ENCODE data around the gene CC2D1A.
"Not testable (repeated sequence)": the region's sequence is repeated elsewhere in the genome, so short reads cannot be mapped to it uniquely, and the experiment has no call there.

CC2D1A gene

DNA sequence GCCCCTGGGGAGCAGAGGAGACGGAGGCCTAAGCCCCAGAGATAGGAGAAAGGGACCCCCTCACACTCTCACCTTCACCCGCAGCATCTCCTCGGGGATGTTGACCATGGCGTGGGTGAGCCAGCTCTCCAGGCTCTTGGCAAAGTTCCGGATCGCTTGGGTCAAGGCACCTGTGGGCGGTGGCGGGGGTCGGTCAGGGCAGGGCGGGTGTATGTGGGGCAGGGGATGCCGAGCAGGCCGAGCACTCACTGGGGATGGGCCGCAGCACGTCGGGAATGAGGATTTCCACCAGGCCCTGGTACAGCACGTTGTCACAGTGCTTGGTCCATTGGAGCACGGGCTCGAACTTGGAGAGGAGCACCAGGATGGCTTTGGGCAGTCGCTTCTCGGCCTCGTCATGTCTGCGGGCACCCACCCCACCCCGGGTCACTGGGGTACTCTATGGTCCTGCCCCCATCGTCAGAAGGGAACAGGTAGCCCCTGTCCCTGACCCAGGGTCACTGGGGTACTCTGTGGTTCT, 59.4 kb downstream of the CC2D1A start:
- no peak for DNase-seq

DNA sequence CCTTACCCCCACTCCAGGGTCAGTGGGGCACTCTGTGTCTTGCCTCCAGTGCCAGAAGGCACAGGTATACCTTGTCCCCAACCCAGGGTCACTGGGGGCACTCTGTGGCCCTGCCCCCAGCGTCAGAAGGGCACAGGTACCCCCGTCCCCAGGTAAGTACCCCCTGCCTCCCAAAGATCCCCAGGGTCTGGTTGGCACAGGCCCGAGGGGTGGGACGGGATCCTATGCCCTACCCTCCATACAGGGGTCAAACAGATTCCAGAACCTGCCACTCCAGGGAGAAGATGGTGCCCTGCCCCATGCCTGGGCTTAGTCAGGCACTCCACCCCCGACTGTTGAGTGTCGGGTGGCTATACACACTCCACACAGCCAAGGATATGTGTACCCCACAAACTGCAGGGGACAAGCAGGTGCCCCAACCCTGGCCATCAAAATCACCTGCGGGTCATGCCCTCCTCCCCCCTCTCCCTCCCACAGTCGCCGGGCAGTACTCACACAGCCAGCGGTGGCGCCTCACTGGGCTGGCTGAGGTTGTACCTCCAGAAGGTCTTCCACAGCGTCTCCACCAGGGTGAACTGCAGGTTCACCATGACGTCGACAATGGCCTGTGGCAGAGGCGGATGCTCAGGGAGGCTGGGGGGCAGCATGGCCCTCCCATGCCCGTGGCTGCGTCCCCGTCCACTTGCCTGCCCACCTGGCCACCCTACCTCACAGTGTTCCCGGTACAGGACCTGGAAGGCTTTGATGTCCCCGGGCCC, 60.1 kb downstream of the CC2D1A start:
- DNase-seq, result no peak

DNA sequence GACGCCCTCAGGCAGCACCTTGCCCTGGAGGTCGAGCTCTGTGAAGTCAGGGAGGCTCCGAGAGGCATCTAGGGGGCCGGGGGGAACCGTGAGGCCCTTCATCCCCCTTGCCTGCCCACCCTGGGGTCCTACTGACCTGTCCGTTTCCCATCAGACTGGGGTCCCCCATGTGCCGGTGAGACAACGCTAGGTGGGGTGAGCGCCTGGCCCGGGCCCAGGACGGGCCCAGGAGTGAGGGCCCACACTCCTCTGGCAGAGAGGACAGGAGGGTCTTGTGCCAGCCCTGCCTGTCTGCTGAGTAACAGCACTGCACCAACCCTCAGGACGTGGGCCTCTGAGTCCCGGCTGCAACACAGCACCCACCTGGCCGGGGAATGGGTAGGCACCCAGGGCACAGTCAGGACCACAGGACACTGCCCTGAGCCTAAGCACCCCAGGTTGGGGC, 60.7 kb downstream of the CC2D1A start:
- no peak for DNase-seq

DNA sequence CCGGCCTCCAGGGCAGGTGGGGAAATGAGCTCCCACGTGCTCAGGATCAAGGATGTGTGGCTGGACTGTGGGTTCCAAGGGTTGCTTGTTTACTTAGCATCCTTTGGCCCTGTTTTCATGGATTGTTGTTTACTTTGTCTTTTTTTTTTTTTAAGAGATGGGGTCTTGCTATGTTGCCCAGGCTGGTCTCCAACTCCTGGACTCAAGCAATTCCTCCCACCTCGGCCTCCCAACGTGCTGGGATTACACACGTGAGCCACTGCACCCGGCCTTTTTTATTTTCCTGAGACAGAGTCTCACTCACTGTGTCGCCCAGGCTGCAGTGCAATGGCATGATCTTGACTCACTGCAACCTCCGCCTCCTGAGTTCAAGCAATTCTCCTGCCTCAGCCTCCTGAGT, 61.2 kb downstream of the CC2D1A start:
- DNase-seq, result not testable (repeated sequence)

DNA sequence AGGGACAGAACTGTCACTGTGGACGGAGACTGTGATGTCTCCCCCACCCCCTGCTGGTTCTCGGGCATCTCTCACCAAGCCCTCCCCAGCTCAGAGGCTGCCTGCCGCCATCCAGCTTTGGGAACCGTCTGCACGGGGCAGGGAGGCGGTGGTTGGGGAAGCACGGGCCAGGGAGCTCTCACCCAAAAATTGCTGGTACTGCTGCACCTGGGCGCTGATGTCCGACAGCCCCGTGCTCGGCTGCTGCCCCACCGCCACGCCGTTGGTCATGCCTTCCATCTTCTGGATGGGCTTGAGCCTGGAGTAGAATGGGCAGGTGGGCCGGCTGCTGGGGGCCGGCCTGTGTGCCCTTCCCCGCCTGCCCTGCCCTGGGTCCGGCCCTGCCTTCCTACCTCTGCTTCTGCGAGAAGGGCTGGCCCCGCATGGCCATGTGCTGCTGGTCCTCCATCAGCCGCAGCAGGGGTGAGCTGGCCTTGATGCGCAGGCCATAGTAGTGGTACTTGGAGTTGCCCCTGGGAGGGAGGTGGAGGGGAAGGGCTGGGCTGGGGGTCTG, 62.5 kb downstream of the CC2D1A start:
- no peak for DNase-seq

DNA sequence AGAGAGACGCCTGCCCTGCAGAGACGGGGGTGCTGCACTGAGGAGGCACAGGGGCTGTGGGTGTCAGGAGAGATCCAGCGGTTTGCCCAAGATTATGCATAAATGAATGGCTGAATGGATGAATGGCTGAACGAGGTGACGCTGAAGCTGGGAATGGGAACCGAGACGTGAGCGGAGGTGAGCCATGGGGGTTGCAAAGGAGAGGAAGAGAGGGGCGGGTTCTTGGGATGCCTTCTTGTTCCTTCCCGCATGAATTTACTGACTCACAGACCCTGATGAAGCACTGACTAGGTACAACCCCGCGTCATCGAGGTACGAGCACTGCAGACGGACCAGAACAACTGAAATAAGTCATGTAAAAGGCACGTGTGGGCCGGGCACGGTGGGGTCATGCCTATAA, 63.0 kb downstream of the CC2D1A start:
- DNase-seq, result no peak

DNA sequence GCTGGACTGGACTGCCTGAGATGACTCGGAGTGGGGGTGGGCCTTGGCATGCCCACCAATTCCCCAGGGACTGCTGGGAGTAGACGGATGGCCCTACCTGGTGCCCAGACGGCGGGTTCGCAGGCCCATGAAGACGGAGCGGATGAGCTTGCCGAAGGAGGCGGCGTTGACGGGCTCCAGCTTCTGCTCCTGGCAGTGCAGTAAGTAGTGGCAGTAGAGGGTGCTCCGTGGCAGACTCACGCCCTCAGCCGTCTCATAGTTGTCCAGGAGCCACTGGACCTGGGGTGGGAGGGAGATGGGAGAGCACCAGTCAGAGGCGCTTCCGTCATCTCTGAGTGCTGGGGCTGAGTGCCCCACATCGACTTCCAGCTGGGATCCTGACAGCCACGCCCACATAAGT, 63.9 kb downstream of the CC2D1A start:
- DNase-seq, result no peak

DNA sequence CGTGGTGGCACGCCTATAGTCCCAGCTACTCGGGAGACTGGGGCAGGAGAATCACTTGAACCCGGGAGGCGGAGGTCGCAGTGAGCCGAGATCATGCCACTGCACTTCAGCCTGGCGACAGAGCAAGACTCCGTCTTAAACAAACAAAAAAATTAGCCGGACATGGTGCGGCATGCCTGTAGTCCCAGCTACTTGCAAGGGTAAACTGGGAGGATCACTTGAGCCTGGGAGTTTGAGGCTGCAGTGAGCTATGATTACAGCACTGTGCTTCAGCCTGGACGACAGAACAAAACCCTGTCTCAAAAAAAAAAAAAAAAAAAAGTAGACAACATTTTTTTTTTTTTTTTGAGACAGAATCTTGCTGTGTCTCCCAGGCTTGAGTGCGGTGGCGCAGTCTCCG, 65.9 kb downstream of the CC2D1A start:
- not testable (repeated sequence) for DNase-seq

DNA sequence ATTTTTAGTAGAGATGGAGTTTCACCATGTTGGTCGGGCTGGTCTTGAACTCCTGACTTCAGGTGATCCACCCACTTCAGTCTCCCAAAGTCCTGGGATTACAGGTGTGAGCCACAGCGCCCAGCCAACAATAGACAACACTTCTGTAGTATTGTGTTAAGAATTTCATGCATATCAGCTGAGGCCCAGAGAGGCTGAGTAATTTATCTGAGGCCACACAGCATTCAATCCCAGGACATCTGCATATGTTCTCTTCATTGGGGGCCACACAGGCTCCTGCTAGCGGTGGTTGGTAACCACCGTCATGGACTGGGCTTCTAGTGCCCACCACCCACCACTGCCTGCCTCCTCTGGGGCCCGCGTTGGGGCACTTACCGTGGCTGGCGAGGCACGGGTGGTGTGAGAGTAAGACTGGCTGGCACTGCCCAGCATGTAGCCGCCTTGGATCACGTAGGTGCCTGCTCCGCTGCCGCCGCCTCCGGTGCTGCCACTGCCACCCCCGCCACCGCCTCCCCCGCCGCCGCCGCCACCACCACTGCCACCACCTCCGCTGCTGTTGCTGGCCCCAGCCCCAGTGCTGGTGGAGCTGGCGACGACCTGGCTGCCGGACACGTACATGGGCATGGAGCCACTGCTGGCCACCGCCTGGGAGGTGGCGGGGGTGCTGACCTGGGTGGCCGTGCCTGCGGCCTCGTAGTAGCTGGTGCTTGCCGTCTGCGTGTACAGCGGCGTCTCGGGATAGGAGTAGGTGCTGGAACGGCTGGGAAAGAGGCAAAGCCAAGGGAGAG, 66.6 kb downstream of the CC2D1A start:
- DNase-seq, result no peak

DNA sequence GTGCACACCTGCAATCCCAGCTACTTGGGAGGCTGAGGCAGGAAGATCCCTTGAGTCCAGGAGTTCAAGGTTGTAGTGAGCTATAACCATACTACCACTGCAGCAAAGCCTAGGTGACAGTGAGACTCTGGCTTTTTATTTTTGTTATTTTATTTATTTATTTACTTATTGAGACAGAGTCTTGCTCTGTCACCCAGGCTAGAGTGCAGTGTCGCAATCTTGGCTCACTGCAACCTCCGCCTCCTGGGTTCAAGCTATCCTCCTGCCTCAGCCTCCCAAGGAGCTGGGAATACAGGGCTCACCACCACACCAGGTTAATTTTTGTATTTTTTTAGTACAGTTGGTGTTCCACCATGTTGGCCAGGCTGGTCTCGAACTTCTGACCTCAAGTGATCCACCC, 67.5 kb downstream of the CC2D1A start:
- not testable (repeated sequence) for DNase-seq

DNA sequence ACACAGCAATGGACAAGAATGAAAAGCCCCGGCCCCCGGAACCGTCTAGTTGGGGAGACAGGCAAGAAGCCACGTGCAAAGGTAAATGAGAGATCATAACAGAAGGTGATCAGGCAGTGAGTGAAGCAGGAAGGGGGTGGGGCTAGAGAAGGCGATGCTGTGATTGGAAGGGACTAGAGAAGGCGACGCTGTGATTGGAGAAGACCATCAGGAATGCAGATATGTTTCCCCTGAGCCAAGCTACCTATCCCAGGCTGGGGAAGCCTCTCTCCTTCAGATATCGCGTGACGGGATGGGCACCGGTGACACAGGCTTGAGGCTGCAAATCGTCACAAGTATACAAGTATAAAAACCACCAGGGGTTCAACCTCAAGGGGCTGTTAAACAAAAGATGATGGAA, 68.1 kb downstream of the CC2D1A start:
- peak; percentile 90 for DNase-seq

DNA sequence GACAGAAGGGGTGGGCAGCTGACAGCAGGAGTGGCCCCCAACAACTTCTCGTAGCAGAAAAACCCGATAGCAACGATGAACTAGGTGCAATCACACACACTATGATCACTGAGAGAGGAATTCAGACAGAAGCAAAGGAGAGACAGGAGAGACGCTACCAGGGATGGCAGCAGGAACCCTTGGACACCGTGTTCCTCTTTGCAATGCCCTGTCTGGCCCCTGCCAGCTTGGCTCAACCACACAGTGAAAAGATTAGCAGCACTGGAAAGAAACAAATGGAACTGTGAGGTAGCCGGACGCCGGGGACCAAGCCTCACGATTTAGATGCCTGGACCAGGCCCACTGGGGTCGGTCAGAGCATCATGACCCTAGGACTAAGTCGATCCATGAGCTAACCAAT, 69.9 kb downstream of the CC2D1A start:
- no peak for DNase-seq

DNA sequence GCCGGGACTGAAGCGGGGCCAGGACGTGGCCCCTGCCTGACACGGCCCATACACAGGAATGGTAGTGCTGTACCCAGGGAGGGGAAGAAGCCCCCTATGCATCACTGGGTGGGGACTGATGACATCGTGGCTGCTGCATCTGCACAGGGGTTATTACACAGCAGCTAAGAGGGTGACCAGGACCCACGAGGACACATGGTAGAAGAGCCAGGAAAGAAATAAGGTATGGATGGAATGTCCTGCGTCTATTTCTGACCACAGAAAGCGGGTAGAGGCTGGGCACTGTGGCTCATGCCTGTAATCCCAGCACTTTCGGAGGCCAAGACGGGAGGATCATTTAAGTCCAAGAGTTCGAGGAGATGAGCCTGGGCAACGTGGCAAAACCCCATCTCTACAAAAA, 70.4 kb downstream of the CC2D1A start:
- no peak for DNase-seq

DNA sequence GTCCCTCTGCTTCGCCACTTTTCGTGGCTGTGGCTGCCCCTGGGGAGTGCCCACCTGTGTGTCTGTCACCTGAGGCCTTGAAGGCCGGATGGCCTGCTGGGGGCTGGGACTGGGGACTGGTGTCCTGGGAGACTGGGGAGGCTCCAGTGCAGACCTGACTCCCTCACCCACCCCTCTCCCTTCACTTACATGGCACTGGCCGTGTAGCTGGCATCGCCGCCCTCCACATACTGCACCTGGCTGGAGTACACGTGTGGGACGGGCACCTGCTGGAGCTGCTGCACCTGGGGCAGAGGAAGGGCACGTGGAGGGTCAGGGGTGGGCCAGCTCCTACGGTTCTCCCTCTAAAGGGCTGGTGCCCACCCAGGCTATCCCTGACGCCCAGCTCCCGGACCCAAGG, 71.8 kb downstream of the CC2D1A start:
- no peak for DNase-seq

DNA sequence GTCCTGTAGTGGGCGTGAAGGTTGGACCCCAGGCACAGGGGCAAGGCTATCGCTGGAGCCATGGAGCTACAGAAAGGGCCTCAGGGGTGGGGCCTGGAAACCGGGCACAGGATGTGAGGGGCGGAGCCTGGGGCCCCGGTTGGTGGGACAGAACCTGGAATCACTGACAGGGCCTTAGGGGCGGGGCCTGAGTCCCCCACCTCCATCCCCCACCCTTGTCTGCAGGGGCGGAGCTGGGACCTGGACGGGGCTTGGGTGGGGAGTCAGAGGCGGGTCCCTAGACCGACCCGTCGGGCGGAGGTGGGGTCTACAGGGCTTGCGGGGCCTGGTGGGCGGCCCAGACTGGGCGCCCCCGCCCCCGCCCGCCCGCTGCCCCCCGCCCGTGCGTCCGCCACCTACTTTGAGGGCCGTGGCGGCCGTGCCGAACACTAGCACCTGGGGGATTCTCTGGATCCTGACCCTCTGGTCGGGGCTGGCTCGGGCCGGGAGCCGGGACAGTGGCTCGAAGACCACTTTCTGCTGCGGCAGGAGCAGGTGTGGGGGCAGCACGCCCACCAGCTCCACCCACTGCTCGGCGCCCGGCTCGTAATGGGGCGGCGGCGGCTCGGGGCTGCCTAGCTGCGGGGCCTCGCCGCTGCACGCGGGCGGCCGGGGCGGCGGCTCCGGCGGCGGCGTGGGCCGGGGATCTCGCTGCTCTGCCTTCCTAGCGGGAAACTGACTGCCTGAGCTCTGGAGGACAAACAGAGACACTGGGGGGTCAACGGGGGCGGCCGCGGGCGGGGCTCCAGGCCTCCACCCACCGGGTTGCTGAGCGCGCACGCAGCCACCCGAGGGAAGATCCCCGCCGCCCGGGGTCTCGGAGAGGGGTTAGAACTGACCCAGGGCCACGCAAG, 72.6 kb downstream of the CC2D1A start:
- no peak for DNase-seq

DNA sequence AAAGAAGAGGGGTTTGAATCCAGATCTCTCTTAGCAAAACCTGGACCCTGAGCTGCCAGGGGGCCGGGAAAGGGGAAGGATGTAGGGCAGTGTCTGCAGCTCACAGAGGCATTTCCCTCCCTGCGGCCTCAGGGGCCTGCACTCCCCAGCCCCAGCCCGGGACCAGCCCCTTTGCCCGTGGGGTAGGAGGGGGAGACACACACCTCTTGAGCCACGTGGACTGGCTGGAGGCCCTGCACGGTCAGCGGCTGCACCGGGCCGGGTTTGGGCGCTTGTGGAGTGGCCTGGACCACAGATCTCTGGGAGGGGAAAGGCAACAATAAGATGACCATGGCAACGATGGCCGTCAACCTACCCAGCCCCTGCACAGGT, 73.2 kb downstream of the CC2D1A start:
- DNase-seq, result no peak

DNA sequence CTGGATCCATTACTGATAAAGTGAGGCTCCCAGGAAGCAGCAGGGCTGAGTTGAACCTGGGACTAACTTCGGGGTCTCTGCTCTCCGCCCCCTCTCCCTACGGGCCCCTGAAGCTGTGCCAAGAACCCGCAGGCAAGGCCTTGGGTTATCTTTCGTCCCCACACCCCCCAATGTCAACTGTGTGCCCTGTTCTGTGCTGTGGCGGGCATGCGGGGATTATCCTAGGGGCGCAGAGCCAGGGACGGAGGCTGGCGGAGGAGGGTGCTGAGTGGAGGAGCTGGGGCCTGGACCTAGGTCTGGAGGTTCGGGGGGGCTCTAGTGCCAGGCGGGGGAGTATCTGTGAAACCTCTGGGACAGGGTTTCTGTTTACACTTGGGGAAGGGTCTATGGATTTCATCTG, 73.7 kb downstream of the CC2D1A start:
- no peak for DNase-seq

DNA sequence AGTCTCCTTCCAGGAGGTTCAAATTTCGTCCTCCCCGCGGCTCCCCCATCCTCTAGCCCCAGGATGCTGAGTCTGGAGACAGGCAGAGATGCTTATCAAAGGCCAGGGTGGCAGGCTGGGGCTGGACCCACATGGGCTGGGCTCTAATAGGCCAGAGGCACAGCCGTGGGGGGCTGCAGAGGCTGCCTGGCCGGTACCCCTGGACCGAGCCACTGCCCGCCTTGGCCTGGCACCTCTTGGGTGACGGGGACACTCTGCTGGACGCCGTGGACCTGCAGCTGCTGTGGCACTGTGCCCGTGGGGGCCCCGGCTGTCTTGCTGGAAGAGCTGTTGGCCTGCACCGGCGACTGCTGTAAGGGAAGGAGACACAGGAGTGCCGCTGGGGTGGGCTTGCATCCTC, 74.3 kb downstream of the CC2D1A start:
- DNase-seq, result no peak

Measured in NCI-H1436 (cell line).